ENCODE measurements around the gene TMEM184A.

The TMEM184A gene

GRCh38 chr7:1539181-1539881, 16.7 kb downstream of the TMEM184A start:
- DNase-seq (ENCODE audit: low spot score), result no peak

- DNase-seq (ENCODE audit: low spot score), result no peak
These were observed 17.3 kb downstream of the TMEM184A start for GRCh38 chr7:1538544-1539180.

- peak; percentile 72 for DNase-seq (ENCODE audit: low spot score)
These were observed 18.2 kb downstream of the TMEM184A start for GRCh38 chr7:1537535-1538412.

GRCh38 chr7:1536743-1537534, 19.1 kb downstream of the TMEM184A start:
- DNase-seq (ENCODE audit: low spot score), result peak; percentile 95

GRCh38 chr7:1536455-1536742, 19.6 kb downstream of the TMEM184A start:
- DNase-seq (ENCODE audit: low spot score), result no peak

- peak; percentile 76 for DNase-seq (ENCODE audit: low spot score)
These were observed 20.1 kb downstream of the TMEM184A start for GRCh38 chr7:1535701-1536454.

- DNase-seq (ENCODE audit: low spot score), result no peak
These were observed 20.9 kb downstream of the TMEM184A start for GRCh38 chr7:1535100-1535458.

- no peak for DNase-seq (ENCODE audit: low spot score)
These were observed 21.5 kb downstream of the TMEM184A start for GRCh38 chr7:1534330-1535099.

GRCh38 chr7:1533547-1534329, 22.3 kb downstream of the TMEM184A start:
- DNase-seq (ENCODE audit: low spot score), result peak; percentile 99

GRCh38 chr7:1533255-1533546, 22.8 kb downstream of the TMEM184A start:
- no peak for DNase-seq (ENCODE audit: low spot score)

- DNase-seq (ENCODE audit: low spot score), result peak; percentile 99
These were observed 23.4 kb downstream of the TMEM184A start for GRCh38 chr7:1532456-1533254.

GRCh38 chr7:1531979-1532455, 24.0 kb downstream of the TMEM184A start:
- no peak for DNase-seq (ENCODE audit: low spot score)

- DNase-seq (ENCODE audit: low spot score), result peak; percentile 40
These were observed 24.6 kb downstream of the TMEM184A start for GRCh38 chr7:1531263-1531978.

GRCh38 chr7:1530946-1531262, 25.1 kb downstream of the TMEM184A start:
- no peak for DNase-seq (ENCODE audit: low spot score)

- no peak for DNase-seq (ENCODE audit: low spot score)
These were observed 26.5 kb downstream of the TMEM184A start for GRCh38 chr7:1529383-1530116.

GRCh38 chr7:1526271-1526754, 29.7 kb downstream of the TMEM184A start:
- no peak for DNase-seq (ENCODE audit: low spot score)

GRCh38 chr7:1525409-1525808, 30.6 kb downstream of the TMEM184A start:
- DNase-seq (ENCODE audit: low spot score), result no peak

GRCh38 chr7:1523844-1524243, 32.2 kb downstream of the TMEM184A start:
- DNase-seq (ENCODE audit: low spot score), result no peak
